Karpas-422 (cell line): ENCODE measurements around the gene KIF20A. TPM values are rescaled to one million over a fixed set of nuclear protein-coding genes. Genes with fewer than 3 reads are reported as not detected.

Source experiments
- DNase-seq: peaks from one replicate; pipeline ENCODE4 v3.0.0-alpha.2; 2015
- H2AFZ ChIP-seq: fragments of 200-600 bp; sonication (generic); 2 replicates; pipeline ENCODE4 v1.6.1; 2014; ENCODE audit warnings: antibody characterized with exemption, low read length, mixed read lengths
- H3K27ac ChIP-seq: fragments of 200-600 bp; sonication (generic); 2 replicates; pipeline ENCODE4 v1.5.1; 2014; ENCODE audit warnings: mild to moderate bottlenecking, low read length, moderate library complexity
- H3K27me3 ChIP-seq: fragments of 200-600 bp; sonication (generic); 2 replicates; pipeline ENCODE4 v1.6.1; 2014; ENCODE audit warnings: low read length, mixed read lengths
- H3K36me3 ChIP-seq: fragments of 200-600 bp; sonication (generic); 2 replicates; pipeline ENCODE4 v1.6.1; 2014; ENCODE audit warnings: low read length, mixed read lengths; ENCODE audit not compliant: insufficient read depth
- H3K4me1 ChIP-seq: fragments of 200-600 bp; sonication (generic); 2 replicates; pipeline ENCODE4 v1.6.1; 2014; ENCODE audit warnings: mild to moderate bottlenecking, low read length, mixed read lengths
- H3K4me2 ChIP-seq: fragments of 200-600 bp; sonication (generic); 2 replicates; pipeline ENCODE4 v1.6.1; 2014; ENCODE audit warnings: low read length, low read depth, mild to moderate bottlenecking; ENCODE audit not compliant: poor library complexity, severe bottlenecking
- H3K4me3 ChIP-seq: fragments of 200-600 bp; sonication (generic); 2 replicates; pipeline ENCODE4 v1.5.1; 2014; ENCODE audit warnings: mild to moderate bottlenecking, antibody characterized with exemption, low read length, mixed read lengths
- H3K79me2 ChIP-seq: fragments of 200-600 bp; sonication (generic); 2 replicates; pipeline ENCODE4 v1.6.1; 2014; ENCODE audit warnings: mild to moderate bottlenecking, low read length, mixed read lengths
- H3K9ac ChIP-seq: fragments of 200-600 bp; sonication (generic); 2 replicates; pipeline ENCODE4 v1.6.0; 2014; ENCODE audit warnings: low read length
- H3K9me2 ChIP-seq: fragments of 200-600 bp; sonication (generic), shearing (Covaris generic); replicated peaks from 2 replicates; pipeline ENCODE4 v1.6.0; 2014; ENCODE audit warnings: mild to moderate bottlenecking, low read length, moderate library complexity; ENCODE audit not compliant: insufficient read depth
- H3K9me3 ChIP-seq: fragments of 300-700, 200-600 bp; sonication (generic); 2 replicates; pipeline ENCODE4 v1.6.1; 2014; ENCODE audit warnings: low read length, mixed read lengths
- H4K20me1 ChIP-seq: fragments of 200-600 bp; sonication (generic); 2 replicates; pipeline ENCODE4 v1.6.1; 2014; ENCODE audit warnings: mild to moderate bottlenecking, antibody characterized with exemption, low read length, low read depth; ENCODE audit not compliant: insufficient read depth
- total RNA-seq: library from RNA; depleted of rRNA; stranded (reverse); fragments of >200 nt; shearing (Covaris generic); gene quantifications from 2 replicates; pipeline ENCODE4 v1.2.3, GENCODE V29; 2014; ENCODE audit warnings: low replicate concordance

Gene KIF20A
- total RNA-seq, 1 experiment from 2014 or later, result 26.5 TPM

DNA sequence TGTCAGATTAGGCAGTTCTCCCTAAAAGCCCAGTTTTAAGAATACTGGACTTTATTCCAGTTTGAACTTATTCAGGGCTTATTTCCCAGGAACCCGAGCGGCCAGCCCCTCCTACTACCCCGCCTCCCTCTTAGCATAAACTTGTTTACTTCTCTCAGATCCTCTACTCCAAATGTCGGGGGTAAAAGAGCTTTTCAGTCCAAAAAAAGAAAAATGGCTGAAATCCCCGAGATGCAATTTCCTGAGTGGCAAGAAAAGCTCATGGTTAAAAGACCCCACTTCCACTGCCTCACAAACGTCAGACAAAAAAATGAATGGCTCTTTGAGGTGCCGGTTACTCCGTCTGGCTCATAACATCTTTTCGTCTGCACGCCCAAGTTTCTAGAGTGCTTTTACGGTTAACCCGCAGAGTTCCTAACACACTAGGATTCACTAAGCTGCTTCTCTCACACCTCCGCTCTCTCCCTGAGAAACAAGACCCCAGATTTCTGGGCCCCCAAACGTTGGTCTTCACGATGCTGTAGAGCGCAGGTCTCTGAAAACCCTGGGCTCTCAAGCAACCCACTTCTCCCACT lies 884 bp upstream of the KIF20A start:
- Histone ChIP-seq H4K20me1 (no peaks in the 10 kb centered on the region), H3K9ac (peak overlapping the region; percentile 91), H3K36me3 (peaks cover 27% of the 10 kb centered on the region), H3K79me2 (peaks cover 71% of the 10 kb centered on the region), H3K4me2 (peak overlapping the region; percentile 91), H2AFZ (peak overlapping the region; percentile 96), H3K9me2 (no peaks in the 10 kb centered on the region), H3K9me3 (no peaks in the 10 kb centered on the region), H3K4me1 (peaks cover 16% of the 10 kb centered on the region), H3K4me3 (peak overlapping the region; percentile 92), H3K27ac (peak overlapping the region; percentile 84), H3K27me3 (no peaks in the 10 kb centered on the region)
- DNase-seq, result peak; percentile 68

DNA sequence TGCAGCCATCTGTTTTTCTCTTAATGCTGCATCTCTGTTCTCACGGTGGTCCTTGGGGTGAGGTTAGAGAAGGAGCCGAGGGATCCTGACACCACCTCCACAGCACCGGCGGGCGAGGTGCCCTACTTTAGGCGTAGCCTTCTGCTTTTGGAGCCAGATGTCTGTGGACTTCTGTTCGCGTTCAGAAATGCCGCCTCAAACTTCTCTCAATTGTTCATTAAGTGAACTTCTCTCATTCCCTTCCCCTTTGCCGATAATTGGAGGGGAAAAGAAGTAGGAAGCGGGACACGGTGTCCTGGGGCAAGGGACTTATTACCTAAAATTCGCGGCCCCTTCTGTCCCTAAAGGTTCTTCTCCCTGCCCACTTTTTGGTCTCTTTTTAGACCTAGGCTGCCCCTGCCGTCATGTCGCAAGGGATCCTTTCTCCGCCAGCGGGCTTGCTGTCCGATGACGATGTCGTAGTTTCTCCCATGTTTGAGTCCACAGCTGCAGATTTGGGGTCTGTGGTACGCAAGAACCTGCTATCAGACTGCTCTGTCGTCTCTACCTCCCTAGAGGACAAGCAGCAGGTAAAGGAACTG lies 455 bp downstream of the KIF20A start:
- Histone ChIP-seq H3K79me2 (peaks cover 63% of the 10 kb centered on the region), H3K4me1 (peaks cover 16% of the 10 kb centered on the region), H3K9ac (peak overlapping the region; percentile 91), H3K4me2 (peak overlapping the region; percentile 91), H3K36me3 (peaks cover 40% of the 10 kb centered on the region), H3K27me3 (no peaks in the 10 kb centered on the region), H3K27ac (peak overlapping the region; percentile 84), H4K20me1 (no peaks in the 10 kb centered on the region), H3K4me3 (peak overlapping the region; percentile 92), H2AFZ (peak overlapping the region; percentile 78), H3K9me2 (no peaks in the 10 kb centered on the region), H3K9me3 (no peaks in the 10 kb centered on the region)
- DNase-seq, result peak; percentile 70

DNA sequence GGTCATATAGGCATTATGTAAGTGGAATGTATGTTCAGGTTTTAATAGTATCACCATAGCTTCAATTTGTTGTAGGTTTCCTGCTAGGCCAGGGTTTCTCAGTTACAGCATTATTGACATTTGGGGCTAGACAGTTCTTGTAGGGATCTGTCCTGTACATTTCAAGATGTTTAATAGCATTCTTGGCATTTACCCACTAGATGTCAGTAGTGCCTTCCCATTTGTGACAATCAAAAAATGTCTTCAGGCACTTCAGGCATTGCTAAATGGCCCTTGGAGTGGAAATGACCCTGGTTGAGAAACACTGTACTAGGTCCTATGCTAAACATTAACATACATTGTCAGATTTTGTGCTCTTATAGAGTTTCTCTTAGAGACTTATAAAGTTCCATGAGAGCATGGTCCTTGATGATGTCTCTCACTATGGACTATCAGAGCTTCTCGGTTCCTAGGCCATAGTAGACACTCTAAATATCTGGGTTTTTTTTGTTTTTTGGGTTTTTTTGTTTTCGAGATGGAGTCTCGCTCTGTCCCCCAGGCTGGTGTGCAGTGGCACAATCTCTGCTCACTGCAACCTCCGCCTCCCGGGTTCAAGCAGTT lies 1.4 kb downstream of the KIF20A start:
- peak; percentile 89 for DNase-seq
- H3K27me3 ChIP-seq, result no peaks in the 10 kb centered on the region
- H3K9me3 ChIP-seq, result no peaks in the 10 kb centered on the region
- peaks cover 57% of the 10 kb centered on the region for H3K79me2 ChIP-seq
- H3K27ac ChIP-seq, result peak overlapping the region; percentile 84; the same call in 1 of the 2 replicates
- H3K9me2 ChIP-seq, result no peaks in the 10 kb centered on the region
- peaks cover 16% of the 10 kb centered on the region for H3K4me1 ChIP-seq
- H4K20me1 ChIP-seq, result no peaks in the 10 kb centered on the region
- H3K4me2 ChIP-seq, result peak overlapping the region; percentile 91
- peak overlapping the region; percentile 92 for H3K4me3 ChIP-seq
- H2AFZ ChIP-seq, result no peak overlapping the region
- H3K9ac ChIP-seq, result peak overlapping the region; percentile 91
- peaks cover 45% of the 10 kb centered on the region for H3K36me3 ChIP-seq

DNA sequence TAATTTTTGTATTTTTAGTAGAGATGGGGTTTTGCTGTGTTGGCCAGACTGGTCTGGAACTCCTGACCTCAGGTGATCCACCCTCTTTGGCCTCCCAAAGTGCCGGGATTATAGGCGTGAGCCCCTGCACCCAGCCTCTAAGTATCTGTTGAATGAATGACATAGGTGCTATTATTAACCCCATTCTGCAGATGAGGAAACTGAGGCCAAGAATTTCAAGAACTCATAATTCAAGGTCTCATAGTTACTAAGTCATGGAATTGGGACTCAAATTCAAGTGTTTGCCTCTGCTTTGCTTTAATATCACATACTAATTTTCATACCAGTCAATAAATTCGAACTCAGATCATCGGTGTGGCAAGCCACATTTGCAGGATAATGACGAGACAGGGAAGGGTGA lies 1.9 kb downstream of the KIF20A start:
- Histone ChIP-seq H3K27ac (no peak overlapping the region), H3K9me2 (no peaks in the 10 kb centered on the region), H3K9me3 (no peaks in the 10 kb centered on the region), H3K36me3 (peaks cover 49% of the 10 kb centered on the region), H3K79me2 (peaks cover 53% of the 10 kb centered on the region), H3K4me2 (no peak overlapping the region), H3K9ac (no peak overlapping the region), H4K20me1 (no peaks in the 10 kb centered on the region), H3K4me3 (no peak overlapping the region), H3K27me3 (no peaks in the 10 kb centered on the region), H2AFZ (no peak overlapping the region), H3K4me1 (peaks cover 16% of the 10 kb centered on the region)
- DNase-seq, result no peak

DNA sequence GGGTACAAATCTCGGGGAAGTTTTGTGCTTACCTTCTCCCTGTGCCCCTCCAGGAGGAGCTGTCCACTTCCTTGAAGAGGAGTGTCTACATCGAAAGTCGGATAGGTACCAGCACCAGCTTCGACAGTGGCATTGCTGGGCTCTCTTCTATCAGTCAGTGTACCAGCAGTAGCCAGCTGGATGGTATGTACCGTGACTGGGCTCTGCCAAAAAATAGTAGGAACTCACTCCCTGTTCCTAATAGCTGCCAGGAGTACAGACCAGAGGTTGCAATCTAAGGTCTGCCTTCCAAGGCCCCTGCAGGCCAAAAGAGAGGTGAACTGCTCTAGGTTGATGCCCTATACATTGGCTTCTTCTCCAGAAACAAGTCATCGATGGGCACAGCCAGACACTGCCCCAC lies 3.9 kb downstream of the KIF20A start:
- Histone ChIP-seq H3K79me2 (peaks cover 33% of the 10 kb centered on the region), H3K9me3 (no peaks in the 10 kb centered on the region)

DNA sequence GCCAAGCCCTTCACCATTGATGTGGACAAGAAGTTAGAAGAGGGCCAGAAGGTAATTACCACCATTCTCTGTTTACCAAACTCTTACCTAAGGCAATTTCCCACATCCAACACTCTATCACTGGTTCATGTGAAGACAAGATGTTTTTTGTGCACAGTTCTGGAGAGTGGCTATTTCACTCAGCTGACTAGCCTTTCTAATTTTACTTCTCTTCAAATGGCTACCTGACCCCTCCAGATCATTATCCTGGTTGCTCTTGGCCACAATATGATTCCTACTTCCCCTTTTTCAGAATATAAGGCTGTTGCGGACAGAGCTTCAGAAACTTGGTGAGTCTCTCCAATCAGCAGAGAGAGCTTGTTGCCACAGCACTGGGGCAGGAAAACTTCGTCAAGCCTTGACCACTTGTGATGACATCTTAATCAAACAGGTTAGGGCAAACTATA lies 7.1 kb downstream of the KIF20A start:
- no peak overlapping the region for H3K9ac ChIP-seq
- no peaks in the 10 kb centered on the region for H4K20me1 ChIP-seq
- no peak overlapping the region for H2AFZ ChIP-seq
- H3K27me3 ChIP-seq, result no peaks in the 10 kb centered on the region
- no peaks in the 10 kb centered on the region for H3K4me1 ChIP-seq
- DNase-seq, result no peak
- no peaks in the 10 kb centered on the region for H3K9me2 ChIP-seq
- no peak overlapping the region for H3K4me2 ChIP-seq
- no peak overlapping the region for H3K4me3 ChIP-seq
- H3K27ac ChIP-seq, result no peak overlapping the region
- no peaks in the 10 kb centered on the region for H3K9me3 ChIP-seq
- H3K79me2 ChIP-seq, result peaks cover 6% of the 10 kb centered on the region
- peaks cover 77% of the 10 kb centered on the region for H3K36me3 ChIP-seq

More for the DNA sequence above, 3.9 kb downstream of the KIF20A start:
- Histone ChIP-seq H3K9ac (no peak overlapping the region), H3K36me3 (peaks cover 64% of the 10 kb centered on the region), H2AFZ (no peak overlapping the region), H3K27ac (no peak overlapping the region), H4K20me1 (no peaks in the 10 kb centered on the region), H3K4me2 (no peak overlapping the region), H3K27me3 (no peaks in the 10 kb centered on the region), H3K4me1 (peaks cover 9% of the 10 kb centered on the region), H3K4me3 (no peak overlapping the region), H3K9me2 (no peaks in the 10 kb centered on the region)
- no peak for DNase-seq

DNA sequence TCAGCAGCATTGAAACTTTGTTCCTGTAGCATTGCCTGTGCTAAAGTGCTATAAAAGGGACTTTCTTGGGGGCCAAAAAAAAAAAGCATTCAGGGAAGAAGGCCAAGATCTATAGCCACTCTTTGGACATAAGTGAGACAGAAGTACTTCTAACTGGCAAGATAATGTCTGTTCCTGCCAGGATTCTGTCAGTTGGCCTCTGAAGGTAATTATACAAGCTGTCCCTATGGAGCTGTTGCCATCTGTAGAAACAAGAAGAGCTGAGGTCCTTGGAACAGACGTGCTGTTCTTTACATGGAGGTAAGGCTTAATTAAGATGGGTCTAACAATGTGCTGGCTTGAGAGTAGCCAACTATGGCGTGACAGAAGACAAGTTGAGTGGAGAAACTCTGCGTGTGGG lies 9.7 kb downstream of the KIF20A start:
- no peaks in the 10 kb centered on the region for H3K9me3 ChIP-seq
- no peaks in the 10 kb centered on the region for H3K4me1 ChIP-seq
- H3K9me2 ChIP-seq, result no peaks in the 10 kb centered on the region
- no peaks in the 10 kb centered on the region for H3K79me2 ChIP-seq
- no peak overlapping the region for H3K27ac ChIP-seq
- no peak for DNase-seq
- no peak overlapping the region for H3K4me3 ChIP-seq
- H3K27me3 ChIP-seq, result no peaks in the 10 kb centered on the region
- H3K4me2 ChIP-seq, result no peak overlapping the region
- no peak overlapping the region for H3K9ac ChIP-seq
- peaks cover 58% of the 10 kb centered on the region for H3K36me3 ChIP-seq
- H2AFZ ChIP-seq, result no peak overlapping the region
- no peaks in the 10 kb centered on the region for H4K20me1 ChIP-seq

DNA sequence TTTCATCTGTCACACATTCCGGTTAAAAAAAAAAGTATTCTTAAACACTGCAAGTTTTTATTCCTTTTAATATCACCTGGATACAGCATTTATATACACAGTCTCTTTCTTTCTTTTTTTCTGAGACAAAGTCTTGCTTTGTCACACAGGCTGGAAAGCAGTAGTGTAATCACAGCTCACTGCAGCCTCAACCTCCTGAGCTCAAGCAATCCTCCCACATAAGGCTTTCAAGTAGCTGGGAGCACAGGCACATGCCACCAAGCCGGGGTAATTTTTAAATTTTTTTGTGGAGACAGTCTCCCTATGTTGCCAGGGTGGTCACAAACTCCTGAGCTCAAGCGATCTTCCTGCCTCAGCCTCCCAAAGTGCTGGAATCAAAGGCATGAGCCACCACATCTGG lies 13.9 kb downstream of the KIF20A start:
- H3K36me3 ChIP-seq, result peaks cover 30% of the 10 kb centered on the region
- no peaks in the 10 kb centered on the region for H3K9me3 ChIP-seq
- no peak overlapping the region for H3K4me2 ChIP-seq
- no peak overlapping the region for H2AFZ ChIP-seq
- no peaks in the 10 kb centered on the region for H3K27me3 ChIP-seq
- no peaks in the 10 kb centered on the region for H4K20me1 ChIP-seq
- DNase-seq, result no peak
- no peak overlapping the region for H3K4me3 ChIP-seq
- H3K27ac ChIP-seq, result no peak overlapping the region
- no peaks in the 10 kb centered on the region for H3K4me1 ChIP-seq
- H3K9ac ChIP-seq, result no peak overlapping the region
- no peaks in the 10 kb centered on the region for H3K9me2 ChIP-seq
- H3K79me2 ChIP-seq, result no peaks in the 10 kb centered on the region
